ENCODE results near the gene PCDHGA5.
"Not testable (repeated sequence)": the region's sequence is repeated elsewhere in the genome, so short reads cannot be mapped to it uniquely, and the experiment has no call there.

DNA sequence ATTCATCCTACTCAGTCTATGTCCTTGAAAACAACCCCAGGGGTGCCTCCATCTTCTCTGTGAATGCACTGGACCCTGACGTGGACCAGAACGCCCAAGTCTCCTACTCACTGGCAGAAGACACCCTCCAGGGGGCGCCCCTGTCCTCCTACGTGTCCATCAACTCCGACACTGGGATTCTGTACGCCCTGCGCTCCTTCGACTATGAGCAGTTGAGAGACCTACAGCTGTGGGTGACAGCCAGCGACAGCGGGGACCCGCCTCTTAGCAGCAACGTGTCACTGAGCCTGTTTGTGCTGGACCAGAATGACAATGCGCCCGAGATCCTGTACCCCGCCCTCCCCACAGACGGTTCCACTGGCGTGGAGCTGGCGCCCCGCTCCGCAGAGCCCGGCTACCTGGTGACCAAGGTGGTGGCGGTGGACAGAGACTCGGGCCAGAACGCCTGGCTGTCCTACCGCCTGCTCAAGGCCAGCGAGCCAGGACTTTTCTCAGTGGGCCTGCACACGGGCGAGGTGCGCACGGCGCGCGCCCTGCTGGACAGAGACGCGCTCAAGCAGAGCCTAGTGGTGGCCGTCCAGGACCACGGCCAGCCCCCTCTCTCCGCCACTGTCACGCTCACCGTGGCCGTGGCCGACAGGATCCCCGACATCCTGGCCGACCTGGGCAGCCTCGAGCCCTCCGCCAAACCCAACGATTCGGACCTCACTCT, 11.6 kb downstream of the PCDHGA5 start:
- TF ChIP-seq, protein P1, sequence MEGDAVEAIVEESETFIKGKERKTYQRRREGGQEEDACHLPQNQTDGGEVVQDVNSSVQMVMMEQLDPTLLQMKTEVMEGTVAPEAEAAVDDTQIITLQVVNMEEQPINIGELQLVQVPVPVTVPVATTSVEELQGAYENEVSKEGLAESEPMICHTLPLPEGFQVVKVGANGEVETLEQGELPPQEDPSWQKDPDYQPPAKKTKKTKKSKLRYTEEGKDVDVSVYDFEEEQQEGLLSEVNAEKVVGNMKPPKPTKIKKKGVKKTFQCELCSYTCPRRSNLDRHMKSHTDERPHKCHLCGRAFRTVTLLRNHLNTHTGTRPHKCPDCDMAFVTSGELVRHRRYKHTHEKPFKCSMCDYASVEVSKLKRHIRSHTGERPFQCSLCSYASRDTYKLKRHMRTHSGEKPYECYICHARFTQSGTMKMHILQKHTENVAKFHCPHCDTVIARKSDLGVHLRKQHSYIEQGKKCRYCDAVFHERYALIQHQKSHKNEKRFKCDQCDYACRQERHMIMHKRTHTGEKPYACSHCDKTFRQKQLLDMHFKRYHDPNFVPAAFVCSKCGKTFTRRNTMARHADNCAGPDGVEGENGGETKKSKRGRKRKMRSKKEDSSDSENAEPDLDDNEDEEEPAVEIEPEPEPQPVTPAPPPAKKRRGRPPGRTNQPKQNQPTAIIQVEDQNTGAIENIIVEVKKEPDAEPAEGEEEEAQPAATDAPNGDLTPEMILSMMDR (IDR thresholded peaks at IDR 0.05): not testable (repeated sequence)
- TF ChIP-seq POLR2A, POLR2AphosphoS5, EP300 (IDR thresholded peaks at IDR 0.05): not testable (repeated sequence)

All from suprapubic skin (tissue), 4 donors.